Sigmoid colon (tissue), 4 donors: Measurements from ENCODE around the gene KLK4.

Experiments used
- POLR2A ChIP-seq, 2 donors: fragments of 450-650 bp; IDR thresholded peaks; one replicate each; pipeline ENCODE4 v1.6.1; 2016; ENCODE audit warnings: antibody characterized with exemption in 2 of 2, mild to moderate bottlenecking in 2 of 2, moderate library complexity in 2 of 2
- POLR2AphosphoS5 ChIP-seq, 4 donors: sonication (generic); formaldehyde crosslinking; IDR thresholded peaks; one replicate each; pipeline ENCODE4 v1.6.1; 2017; ENCODE audit warnings: antibody characterized with exemption in 4 of 4
- TF ChIP-seq, protein P1 (sequence below), 4 experiments: fragments of 450-650 bp in 3 of 4; fragments of 200-600 bp in 1 of 4; IDR thresholded peaks; one replicate each; pipeline ENCODE4 v1.5.1; 2016 to 2019; ENCODE audit warnings: antibody characterized with exemption in 4 of 4, mild to moderate bottlenecking in 3 of 4, moderate library complexity in 2 of 4

- TF ChIP-seq, protein P1, sequence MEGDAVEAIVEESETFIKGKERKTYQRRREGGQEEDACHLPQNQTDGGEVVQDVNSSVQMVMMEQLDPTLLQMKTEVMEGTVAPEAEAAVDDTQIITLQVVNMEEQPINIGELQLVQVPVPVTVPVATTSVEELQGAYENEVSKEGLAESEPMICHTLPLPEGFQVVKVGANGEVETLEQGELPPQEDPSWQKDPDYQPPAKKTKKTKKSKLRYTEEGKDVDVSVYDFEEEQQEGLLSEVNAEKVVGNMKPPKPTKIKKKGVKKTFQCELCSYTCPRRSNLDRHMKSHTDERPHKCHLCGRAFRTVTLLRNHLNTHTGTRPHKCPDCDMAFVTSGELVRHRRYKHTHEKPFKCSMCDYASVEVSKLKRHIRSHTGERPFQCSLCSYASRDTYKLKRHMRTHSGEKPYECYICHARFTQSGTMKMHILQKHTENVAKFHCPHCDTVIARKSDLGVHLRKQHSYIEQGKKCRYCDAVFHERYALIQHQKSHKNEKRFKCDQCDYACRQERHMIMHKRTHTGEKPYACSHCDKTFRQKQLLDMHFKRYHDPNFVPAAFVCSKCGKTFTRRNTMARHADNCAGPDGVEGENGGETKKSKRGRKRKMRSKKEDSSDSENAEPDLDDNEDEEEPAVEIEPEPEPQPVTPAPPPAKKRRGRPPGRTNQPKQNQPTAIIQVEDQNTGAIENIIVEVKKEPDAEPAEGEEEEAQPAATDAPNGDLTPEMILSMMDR (IDR thresholded peaks at IDR 0.05): no peak
- no peak for TF ChIP-seq POLR2A (IDR thresholded peaks at IDR 0.05)
- TF ChIP-seq POLR2AphosphoS5 (IDR thresholded peaks at IDR 0.05): no peak
These were observed 46.4 kb upstream of the KLK4 start for GRCh38 chr19:50957587-50957986.
